HG02885 (cell line): ENCODE data around the gene CEACAM19.
A peak's percentile ranks its signal among the peaks of the same experiment; 100 is the strongest.
"Not testable (repeated sequence)": the region's sequence is repeated elsewhere in the genome, so short reads cannot be mapped to it uniquely, and the experiment has no call there.

Experiments
- ATAC-seq: cut with Tn5 transposase; IDR thresholded peaks from one replicate; pipeline ENCODE4 v1.9.1; 2021; ENCODE audit warnings: mild to moderate bottlenecking; ENCODE audit not compliant: unreplicated experiment, poor library complexity

The CEACAM19 gene

GRCh38 chr19:44718441-44719261, 47.4 kb downstream of the CEACAM19 start:
- no peak for ATAC-seq

GRCh38 chr19:44719262-44719701, 48.0 kb downstream of the CEACAM19 start:
- ATAC-seq = no peak

- not testable (repeated sequence) for ATAC-seq
Measured at GRCh38 chr19:44720396-44720795, 49.1 kb downstream of the CEACAM19 start.

GRCh38 chr19:44720945-44721344, 49.7 kb downstream of the CEACAM19 start:
- no peak for ATAC-seq

- not testable (repeated sequence) for ATAC-seq
Measured at GRCh38 chr19:44721369-44721768, 50.1 kb downstream of the CEACAM19 start.

- no peak for ATAC-seq
Measured at GRCh38 chr19:44722131-44723121, 51.1 kb downstream of the CEACAM19 start.

GRCh38 chr19:44723299-44723951, 52.1 kb downstream of the CEACAM19 start:
- peak; percentile 31 for ATAC-seq

- ATAC-seq = peak; percentile 78
Measured at GRCh38 chr19:44723952-44724319, 52.7 kb downstream of the CEACAM19 start.

GRCh38 chr19:44725251-44725650, 54.0 kb downstream of the CEACAM19 start:
- ATAC-seq = no peak

- no peak for ATAC-seq
Measured at GRCh38 chr19:44725684-44726083, 54.4 kb downstream of the CEACAM19 start.

DNA sequence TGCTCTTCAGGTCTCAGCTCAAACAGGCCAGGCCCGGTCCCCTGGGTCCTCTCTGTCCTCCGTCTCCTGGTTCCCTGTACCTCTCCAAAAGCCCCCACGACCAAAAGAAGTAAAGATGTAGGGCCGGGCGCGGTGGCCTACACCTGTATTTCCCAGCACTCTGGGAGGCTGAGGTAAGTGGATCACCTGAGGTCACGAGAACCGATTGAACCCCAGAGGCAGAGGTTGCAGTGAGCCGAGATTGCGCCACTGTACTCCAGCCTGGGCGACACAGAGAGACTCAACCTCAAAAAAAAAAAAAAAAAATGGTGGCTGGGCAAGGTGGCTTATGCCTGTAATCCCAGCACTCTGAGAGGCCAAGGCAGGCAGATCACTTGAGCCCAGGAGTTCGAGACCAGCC, 55.2 kb downstream of the CEACAM19 start:
- no peak for ATAC-seq

- ATAC-seq = no peak
Measured at GRCh38 chr19:44728178-44728577, 56.9 kb downstream of the CEACAM19 start.

- ATAC-seq = no peak
Measured at GRCh38 chr19:44729516-44730033, 58.3 kb downstream of the CEACAM19 start.

DNA sequence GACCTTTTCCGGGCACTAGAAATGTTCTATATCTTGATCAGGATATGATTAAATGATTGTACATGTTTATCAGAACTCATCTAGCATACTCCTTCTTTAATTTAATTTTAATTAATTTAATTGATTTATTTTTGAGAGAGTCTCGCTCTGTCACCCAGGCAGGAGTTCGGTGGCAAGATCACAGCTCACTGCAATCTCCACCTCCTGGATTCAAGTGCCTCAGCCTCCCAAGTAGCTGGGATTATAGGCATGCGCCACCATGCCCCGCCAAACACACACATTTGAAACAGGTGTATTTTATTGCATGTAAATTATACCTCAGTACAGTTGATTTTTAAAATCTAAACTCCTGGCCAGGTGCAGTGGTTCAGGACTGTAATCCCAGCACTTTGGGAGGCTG, 59.8 kb downstream of the CEACAM19 start:
- no peak for ATAC-seq

- no peak for ATAC-seq
Measured at GRCh38 chr19:44731622-44732021, 60.3 kb downstream of the CEACAM19 start.

GRCh38 chr19:44732235-44733014, 61.1 kb downstream of the CEACAM19 start:
- no peak for ATAC-seq
